ENCODE measurements around the gene TOMT.

DNA sequence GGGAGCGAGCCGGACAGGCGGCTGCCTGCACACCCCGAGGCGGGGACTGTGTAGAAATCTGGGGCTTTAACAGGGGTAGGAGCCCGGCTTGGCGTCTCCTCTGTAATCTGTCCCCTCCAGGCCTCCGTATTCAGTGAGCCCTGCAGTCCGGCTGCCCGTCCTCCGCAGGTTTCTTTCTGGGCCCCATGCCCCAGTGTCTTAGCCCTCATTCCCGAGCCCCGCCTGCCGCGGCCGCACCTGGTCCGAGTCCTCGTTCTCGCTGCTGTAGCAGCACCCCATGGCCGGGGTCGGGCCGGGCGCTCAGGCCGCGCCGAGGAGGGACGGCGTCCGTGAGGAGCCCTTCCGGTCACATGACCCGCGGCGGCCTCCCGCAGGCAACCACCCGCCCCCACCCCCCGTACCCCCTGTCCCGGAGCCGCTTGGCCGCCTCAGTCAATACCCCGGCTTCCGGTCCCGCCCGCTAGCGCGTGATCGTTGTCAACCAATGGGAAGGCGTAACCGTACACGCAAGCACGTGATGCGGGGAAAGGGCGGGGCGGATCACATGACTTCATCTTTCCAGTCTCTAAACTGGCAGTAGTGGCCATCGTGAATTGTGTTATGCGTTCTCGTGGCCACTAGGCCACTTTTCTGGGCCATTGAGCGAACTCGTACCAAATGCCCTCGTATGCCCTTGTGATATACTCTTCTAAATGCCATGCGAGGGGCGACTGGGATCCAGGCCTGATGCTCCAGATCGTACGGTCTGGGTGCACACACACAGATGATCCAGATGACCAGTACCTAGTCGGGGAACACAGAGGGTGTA, 2.6 kb upstream of the TOMT start, which contains the start of gene LAMTOR1:
- TF ChIP-seq, protein P1, sequence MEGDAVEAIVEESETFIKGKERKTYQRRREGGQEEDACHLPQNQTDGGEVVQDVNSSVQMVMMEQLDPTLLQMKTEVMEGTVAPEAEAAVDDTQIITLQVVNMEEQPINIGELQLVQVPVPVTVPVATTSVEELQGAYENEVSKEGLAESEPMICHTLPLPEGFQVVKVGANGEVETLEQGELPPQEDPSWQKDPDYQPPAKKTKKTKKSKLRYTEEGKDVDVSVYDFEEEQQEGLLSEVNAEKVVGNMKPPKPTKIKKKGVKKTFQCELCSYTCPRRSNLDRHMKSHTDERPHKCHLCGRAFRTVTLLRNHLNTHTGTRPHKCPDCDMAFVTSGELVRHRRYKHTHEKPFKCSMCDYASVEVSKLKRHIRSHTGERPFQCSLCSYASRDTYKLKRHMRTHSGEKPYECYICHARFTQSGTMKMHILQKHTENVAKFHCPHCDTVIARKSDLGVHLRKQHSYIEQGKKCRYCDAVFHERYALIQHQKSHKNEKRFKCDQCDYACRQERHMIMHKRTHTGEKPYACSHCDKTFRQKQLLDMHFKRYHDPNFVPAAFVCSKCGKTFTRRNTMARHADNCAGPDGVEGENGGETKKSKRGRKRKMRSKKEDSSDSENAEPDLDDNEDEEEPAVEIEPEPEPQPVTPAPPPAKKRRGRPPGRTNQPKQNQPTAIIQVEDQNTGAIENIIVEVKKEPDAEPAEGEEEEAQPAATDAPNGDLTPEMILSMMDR (IDR thresholded peaks at IDR 0.05; ENCODE audit: insufficient read depth, low read length): peak; percentile 16
- peak; percentile 73 for TF ChIP-seq POLR2AphosphoS5 (IDR thresholded peaks at IDR 0.05; ENCODE audit: low read depth)
- TF ChIP-seq, protein P2, sequence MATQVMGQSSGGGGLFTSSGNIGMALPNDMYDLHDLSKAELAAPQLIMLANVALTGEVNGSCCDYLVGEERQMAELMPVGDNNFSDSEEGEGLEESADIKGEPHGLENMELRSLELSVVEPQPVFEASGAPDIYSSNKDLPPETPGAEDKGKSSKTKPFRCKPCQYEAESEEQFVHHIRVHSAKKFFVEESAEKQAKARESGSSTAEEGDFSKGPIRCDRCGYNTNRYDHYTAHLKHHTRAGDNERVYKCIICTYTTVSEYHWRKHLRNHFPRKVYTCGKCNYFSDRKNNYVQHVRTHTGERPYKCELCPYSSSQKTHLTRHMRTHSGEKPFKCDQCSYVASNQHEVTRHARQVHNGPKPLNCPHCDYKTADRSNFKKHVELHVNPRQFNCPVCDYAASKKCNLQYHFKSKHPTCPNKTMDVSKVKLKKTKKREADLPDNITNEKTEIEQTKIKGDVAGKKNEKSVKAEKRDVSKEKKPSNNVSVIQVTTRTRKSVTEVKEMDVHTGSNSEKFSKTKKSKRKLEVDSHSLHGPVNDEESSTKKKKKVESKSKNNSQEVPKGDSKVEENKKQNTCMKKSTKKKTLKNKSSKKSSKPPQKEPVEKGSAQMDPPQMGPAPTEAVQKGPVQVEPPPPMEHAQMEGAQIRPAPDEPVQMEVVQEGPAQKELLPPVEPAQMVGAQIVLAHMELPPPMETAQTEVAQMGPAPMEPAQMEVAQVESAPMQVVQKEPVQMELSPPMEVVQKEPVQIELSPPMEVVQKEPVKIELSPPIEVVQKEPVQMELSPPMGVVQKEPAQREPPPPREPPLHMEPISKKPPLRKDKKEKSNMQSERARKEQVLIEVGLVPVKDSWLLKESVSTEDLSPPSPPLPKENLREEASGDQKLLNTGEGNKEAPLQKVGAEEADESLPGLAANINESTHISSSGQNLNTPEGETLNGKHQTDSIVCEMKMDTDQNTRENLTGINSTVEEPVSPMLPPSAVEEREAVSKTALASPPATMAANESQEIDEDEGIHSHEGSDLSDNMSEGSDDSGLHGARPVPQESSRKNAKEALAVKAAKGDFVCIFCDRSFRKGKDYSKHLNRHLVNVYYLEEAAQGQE (IDR thresholded peaks at IDR 0.05; ENCODE audit: insufficient replicate concordance, low read depth): peak; percentile 24
- peak; percentile 74 for TF ChIP-seq GABPA (IDR thresholded peaks at IDR 0.05; ENCODE audit: low read depth)
- peak; percentile 25; the same call in 1 of the 2 replicates for TF ChIP-seq SPI1 (IDR thresholded peaks at IDR 0.05; ENCODE audit: borderline replicate concordance, low read depth)
